ENCODE measurements around the gene PIP5K1C. TPM values are rescaled to one million over a fixed set of nuclear protein-coding genes. Genes with fewer than 3 reads are reported as not detected.
A peak's percentile ranks its signal among the peaks of the same experiment; 100 is the strongest.

PIP5K1C gene
- polyA plus RNA-seq, 1 donor from 2014 or later: 11.5 TPM

GRCh38 chr19:3644351-3645066, 55.8 kb downstream of the PIP5K1C start:
- Mint-ChIP-seq H3K4me3 (no peak overlapping the region), H3K27me3 (no peaks in the 10 kb centered on the region), H3K27ac (no peak overlapping the region), H3K4me1 (no peaks in the 10 kb centered on the region), H3K9me3 (no peaks in the 10 kb centered on the region), H3K36me3 (peaks cover 3% of the 10 kb centered on the region)

GRCh38 chr19:3643674-3644313, 56.5 kb downstream of the PIP5K1C start:
- Mint-ChIP-seq H3K4me1 (no peaks in the 10 kb centered on the region), H3K9me3 (no peaks in the 10 kb centered on the region), H3K27me3 (no peaks in the 10 kb centered on the region), H3K4me3 (no peak overlapping the region), H3K36me3 (peaks cover 3% of the 10 kb centered on the region), H3K27ac (no peak overlapping the region)

GRCh38 chr19:3642987-3643673, 57.1 kb downstream of the PIP5K1C start:
- Mint-ChIP-seq H3K27ac (no peak overlapping the region), H3K36me3 (peaks cover 5% of the 10 kb centered on the region), H3K27me3 (no peaks in the 10 kb centered on the region), H3K4me3 (no peak overlapping the region), H3K4me1 (no peaks in the 10 kb centered on the region), H3K9me3 (no peaks in the 10 kb centered on the region)

GRCh38 chr19:3642296-3642695, 58.0 kb downstream of the PIP5K1C start:
- H3K9me3 Mint-ChIP-seq: no peaks in the 10 kb centered on the region
- H3K27ac Mint-ChIP-seq: no peak overlapping the region
- H3K27me3 Mint-ChIP-seq: no peaks in the 10 kb centered on the region
- peaks cover 5% of the 10 kb centered on the region for H3K36me3 Mint-ChIP-seq
- no peaks in the 10 kb centered on the region for H3K4me1 Mint-ChIP-seq
- H3K4me3 Mint-ChIP-seq: no peak overlapping the region

- no peak overlapping the region for H3K27ac Mint-ChIP-seq
These were observed 58.6 kb downstream of the PIP5K1C start for GRCh38 chr19:3641515-3642269.

GRCh38 chr19:3639479-3639878, 60.8 kb downstream of the PIP5K1C start:
- H3K4me3 Mint-ChIP-seq: no peak overlapping the region
- H3K36me3 Mint-ChIP-seq: peaks cover 4% of the 10 kb centered on the region
- peak overlapping the region in 1 of 3 donors; percentile 5 for H3K27ac Mint-ChIP-seq
- H3K4me1 Mint-ChIP-seq: no peaks in the 10 kb centered on the region
- no peaks in the 10 kb centered on the region for H3K27me3 Mint-ChIP-seq
- no peaks in the 10 kb centered on the region for H3K9me3 Mint-ChIP-seq

More at GRCh38 chr19:3641515-3642269, 58.6 kb downstream of the PIP5K1C start:
- Mint-ChIP-seq H3K9me3 (no peaks in the 10 kb centered on the region), H3K27me3 (no peaks in the 10 kb centered on the region), H3K4me1 (no peaks in the 10 kb centered on the region), H3K36me3 (peaks cover 5% of the 10 kb centered on the region), H3K4me3 (no peak overlapping the region)

- Mint-ChIP-seq H3K4me3 (no peak overlapping the region), H3K27me3 (no peaks in the 10 kb centered on the region), H3K36me3 (peaks cover 4% of the 10 kb centered on the region), H3K9me3 (no peaks in the 10 kb centered on the region), H3K4me1 (no peaks in the 10 kb centered on the region), H3K27ac (no peak overlapping the region)
These were observed 61.8 kb downstream of the PIP5K1C start for GRCh38 chr19:3638208-3639193.

- no peak overlapping the region for H3K27ac Mint-ChIP-seq
- no peaks in the 10 kb centered on the region for H3K4me1 Mint-ChIP-seq
- no peaks in the 10 kb centered on the region for H3K27me3 Mint-ChIP-seq
- no peak overlapping the region for H3K4me3 Mint-ChIP-seq
- no peaks in the 10 kb centered on the region for H3K9me3 Mint-ChIP-seq
- H3K36me3 Mint-ChIP-seq: peaks cover 4% of the 10 kb centered on the region
These were observed 62.6 kb downstream of the PIP5K1C start for GRCh38 chr19:3637621-3638020.

- Mint-ChIP-seq H3K4me3 (no peak overlapping the region), H3K27ac (no peak overlapping the region), H3K9me3 (no peaks in the 10 kb centered on the region), H3K36me3 (peaks cover 4% of the 10 kb centered on the region), H3K4me1 (no peaks in the 10 kb centered on the region), H3K27me3 (no peaks in the 10 kb centered on the region)
These were observed 63.3 kb downstream of the PIP5K1C start for GRCh38 chr19:3636962-3637361.

- Mint-ChIP-seq H3K36me3 (peaks cover 4% of the 10 kb centered on the region), H3K4me3 (no peak overlapping the region), H3K9me3 (no peaks in the 10 kb centered on the region), H3K27ac (no peak overlapping the region), H3K4me1 (no peaks in the 10 kb centered on the region), H3K27me3 (no peaks in the 10 kb centered on the region)
These were observed 63.8 kb downstream of the PIP5K1C start for GRCh38 chr19:3636506-3636905.

- Mint-ChIP-seq H3K4me1 (no peaks in the 10 kb centered on the region), H3K27ac (peak overlapping the region in 1 of 3 donors; percentile 26), H3K9me3 (no peaks in the 10 kb centered on the region), H3K36me3 (peaks cover 2% of the 10 kb centered on the region), H3K27me3 (no peaks in the 10 kb centered on the region), H3K4me3 (no peak overlapping the region)
These were observed 65.7 kb downstream of the PIP5K1C start for GRCh38 chr19:3634496-3635045.

GRCh38 chr19:3633559-3633988, 66.7 kb downstream of the PIP5K1C start:
- H3K4me1 Mint-ChIP-seq: no peaks in the 10 kb centered on the region
- H3K27ac Mint-ChIP-seq: no peak overlapping the region
- H3K4me3 Mint-ChIP-seq: no peak overlapping the region
- H3K9me3 Mint-ChIP-seq: no peaks in the 10 kb centered on the region
- peaks cover 1% of the 10 kb centered on the region for H3K36me3 Mint-ChIP-seq
- H3K27me3 Mint-ChIP-seq: no peaks in the 10 kb centered on the region

- Mint-ChIP-seq H3K9me3 (no peaks in the 10 kb centered on the region), H3K4me3 (no peak overlapping the region), H3K4me1 (no peaks in the 10 kb centered on the region), H3K27ac (no peak overlapping the region), H3K36me3 (no peaks in the 10 kb centered on the region), H3K27me3 (no peaks in the 10 kb centered on the region)
These were observed 67.3 kb downstream of the PIP5K1C start for GRCh38 chr19:3632739-3633558.
